ENCODE data around the gene TRIM26.

The TRIM26 gene

GRCh38 chr6:30211306-30211705 is 1.9 kb downstream of the TRIM26 start:
- no peak for DNase-seq (ENCODE audit: low read depth)

GRCh38 chr6:30207619-30208295 is 5.4 kb downstream of the TRIM26 start:
- DNase-seq (ENCODE audit: low read depth) = no peak

GRCh38 chr6:30206799-30207618 is 6.2 kb downstream of the TRIM26 start:
- DNase-seq (ENCODE audit: low read depth) = no peak

GRCh38 chr6:30206152-30206551 is 7.1 kb downstream of the TRIM26 start:
- DNase-seq (ENCODE audit: low read depth) = peak; percentile 37

- no peak for DNase-seq (ENCODE audit: low read depth)
Measured at GRCh38 chr6:30204116-30204515, 9.1 kb downstream of the TRIM26 start.

- DNase-seq (ENCODE audit: low read depth) = no peak
Measured at GRCh38 chr6:30202366-30202765, 10.8 kb downstream of the TRIM26 start.

- DNase-seq (ENCODE audit: low read depth) = no peak
Measured at GRCh38 chr6:30200551-30201281, 12.5 kb downstream of the TRIM26 start.

GRCh38 chr6:30198166-30199084 is 14.8 kb downstream of the TRIM26 start:
- DNase-seq (ENCODE audit: low read depth) = no peak

- no peak for DNase-seq (ENCODE audit: low read depth)
Measured at GRCh38 chr6:30196376-30196775, 16.8 kb downstream of the TRIM26 start.

- DNase-seq (ENCODE audit: low read depth) = no peak
Measured at GRCh38 chr6:30195951-30196350, 17.3 kb downstream of the TRIM26 start.

GRCh38 chr6:30194797-30195690 is 18.2 kb downstream of the TRIM26 start:
- DNase-seq (ENCODE audit: low read depth) = peak; percentile 48

GRCh38 chr6:30192076-30192475 is 21.1 kb downstream of the TRIM26 start:
- DNase-seq (ENCODE audit: low read depth) = peak; percentile 71

GRCh38 chr6:30188541-30188940 is 24.7 kb downstream of the TRIM26 start:
- DNase-seq (ENCODE audit: low read depth) = no peak

- DNase-seq (ENCODE audit: low read depth) = no peak
Measured at GRCh38 chr6:30185846-30186484, 27.2 kb downstream of the TRIM26 start.

GRCh38 chr6:30184417-30185031 is 28.7 kb downstream of the TRIM26 start:
- no peak for DNase-seq (ENCODE audit: low read depth)

GRCh38 chr6:30180145-30180544 is 33.1 kb downstream of the TRIM26 start:
- no peak for DNase-seq (ENCODE audit: low read depth)

GRCh38 chr6:30178837-30179236 is 34.4 kb downstream of the TRIM26 start:
- no peak for DNase-seq (ENCODE audit: low read depth)

- DNase-seq (ENCODE audit: low read depth) = no peak
Measured at GRCh38 chr6:30175765-30176164, 37.4 kb downstream of the TRIM26 start.

- DNase-seq (ENCODE audit: low read depth) = no peak
Measured at GRCh38 chr6:30172681-30173080, 40.5 kb downstream of the TRIM26 start.

Measured in ELR (cell line).